Keratinocyte (primary cell): ENCODE measurements around the gene SETBP1. TPM values are rescaled to one million over a fixed set of nuclear protein-coding genes. Genes with fewer than 3 reads are reported as not detected.

Experiments used
- DNase-seq: peaks from one replicate; pipeline ENCODE4 v3.0.0-alpha.2; 2011; ENCODE audit warnings: low read depth, missing footprints, low spot score
- FAIRE-seq: peaks from 2 replicates; lab custom pipeline; 2011; peaks lifted over from hg19 to GRCh38; lab: Jason Lieb, UNC
- H2AFZ ChIP-seq: 2 replicates; pipeline ENCODE4 v1.6.0; 2012; ENCODE audit warnings: low read length, control low read depth, inconsistent platforms; ENCODE audit not compliant: control insufficient read depth
- H3K27ac ChIP-seq: 2 replicates; pipeline ENCODE4 v1.5.1; 2011; ENCODE audit warnings: low read length; ENCODE audit not compliant: control insufficient read depth, insufficient read depth
- H3K27me3 ChIP-seq: 3 replicates; pipeline ENCODE4 v1.6.0; 2011; ENCODE audit warnings: low read length; ENCODE audit not compliant: control insufficient read depth, insufficient read depth; ENCODE audit errors: extremely low read depth
- H3K36me3 ChIP-seq, 2 experiments: 2 replicates in 1 of 2; 3 replicates in 1 of 2; pipeline ENCODE4 v1.5.1; 2011; ENCODE audit warnings: low read length in 2 of 2, mild to moderate bottlenecking in 1 of 2; ENCODE audit not compliant: control insufficient read depth in 2 of 2, insufficient read depth in 2 of 2; ENCODE audit errors: extremely low read depth in 1 of 2
- H3K4me1 ChIP-seq: 3 replicates; pipeline ENCODE4 v1.5.1; 2011; ENCODE audit warnings: low read length; ENCODE audit not compliant: control insufficient read depth, insufficient read depth; ENCODE audit errors: extremely low read depth
- H3K4me2 ChIP-seq: 3 replicates; pipeline ENCODE4 v1.6.0; 2011; ENCODE audit warnings: low read depth, low read length; ENCODE audit not compliant: control insufficient read depth, insufficient read depth; ENCODE audit errors: extremely low read depth
- H3K4me3 ChIP-seq, 3 experiments: fragments of 200-600 bp in 1 of 3; sonication (generic) in 1 of 3; 2 replicates in 2 of 3; 3 replicates in 1 of 3; pipeline ENCODE4 v1.5.1; 2011 to 2016; ENCODE audit warnings: low read length in 3 of 3, mild to moderate bottlenecking in 3 of 3, control low read depth in 2 of 3, inconsistent platforms in 1 of 3, low read depth in 1 of 3, mixed read lengths in 1 of 3, mixed run types in 1 of 3, moderate library complexity in 1 of 3; ENCODE audit not compliant: control insufficient read depth in 2 of 3, insufficient read depth in 2 of 3; ENCODE audit errors: extremely low read depth in 1 of 3
- H3K79me2 ChIP-seq: 2 replicates; pipeline ENCODE4 v1.6.0; 2012; ENCODE audit warnings: low read length; ENCODE audit not compliant: control insufficient read depth, insufficient read depth
- H3K9ac ChIP-seq: 3 replicates; pipeline ENCODE4 v1.6.0; 2011; ENCODE audit warnings: low read length; ENCODE audit not compliant: control insufficient read depth, insufficient read depth; ENCODE audit errors: extremely low read depth
- H3K9me1 ChIP-seq: 3 replicates; pipeline ENCODE4 v1.6.0; 2011; ENCODE audit warnings: low read length; ENCODE audit not compliant: control insufficient read depth, insufficient read depth; ENCODE audit errors: extremely low read depth
- H3K9me3 ChIP-seq: 2 replicates; pipeline ENCODE4 v1.5.1; 2012; ENCODE audit warnings: low read depth, low read length; ENCODE audit not compliant: control insufficient read depth
- H4K20me1 ChIP-seq: 3 replicates; pipeline ENCODE4 v1.6.0; 2011; ENCODE audit warnings: low read length; ENCODE audit not compliant: control insufficient read depth, insufficient read depth; ENCODE audit errors: extremely low read depth
- CTCF ChIP-seq, 3 experiments: IDR thresholded peaks in 1 of 3; conservative IDR thresholded peaks in 1 of 3; optimal IDR thresholded peaks in 1 of 3; 2 replicates in 2 of 3; 3 replicates in 1 of 3; pipeline versions ENCODE3 to v1.5.1; 2011; ENCODE audit warnings: low read length in 3 of 3, mild to moderate bottlenecking in 3 of 3, moderate library complexity in 2 of 3, control low read depth in 1 of 3, inconsistent platforms in 1 of 3; ENCODE audit not compliant: insufficient read depth in 2 of 3; ENCODE audit errors: extremely low read depth in 1 of 3
- EZH2 ChIP-seq: IDR thresholded peaks from one replicate; pipeline ENCODE4 v1.6.1; 2012; ENCODE audit warnings: inconsistent platforms, mild to moderate bottlenecking, low read length, moderate library complexity
- dilution Hi-C: fragments of 300-500 bp; cut with MboI; formaldehyde crosslinking; loops from one replicate; pipeline ENCODE4 v1.7.0; 2020; ENCODE audit warnings: low sequenced_read_pairs; ENCODE audit not compliant: extremely low pct_ligation_motif_present
- polyA plus RNA-seq, 5 experiments: library from polyadenylated mRNA; depleted of rRNA in 3 of 5; stranded (reverse) in 3 of 5; stranded (forward) in 1 of 5; unstranded in 1 of 5; fragments of >200 nt; gene quantifications; 1 replicate in 1 of 5; 2 replicates in 3 of 5; 3 replicates in 1 of 5; pipeline versions ENCODE4 v1.2.1 to v1.2.3, GENCODE V29; 2011 to 2012; ENCODE audit warnings: missing spikeins in 2 of 5, low read depth in 1 of 5, low replicate concordance in 1 of 5

Gene SETBP1
- polyA plus RNA-seq, 1 donor (not counting 4 experiments of a cell fraction or from before 2014, with no cell fraction given), result 3.3 TPM

- peaks cover 0 to 5% of the 10 kb centered on the region in 2 experiments for H3K36me3 ChIP-seq
- no peak overlapping the region for H2AFZ ChIP-seq
- H3K4me2 ChIP-seq, result no peak overlapping the region
- dilution Hi-C loops, result no loop called here
- TF ChIP-seq CTCF (optimal IDR thresholded peaks at IDR 0.05 in 1 of 3, IDR thresholded peaks at IDR 0.05 in 1 of 3, conservative IDR thresholded peaks at IDR 0.05 in 1 of 3; ENCODE audit: extremely low read depth in 1 of 3, insufficient read depth in 2 of 3, low read length in 3 of 3) (no peak), EZH2 (no peak)
- no peaks in the 10 kb centered on the region for H3K9me3 ChIP-seq
- no peak for DNase-seq
- no peak overlapping the region for H3K27ac ChIP-seq
- peaks cover 4% of the 10 kb centered on the region for H3K4me1 ChIP-seq
- no peaks in the 10 kb centered on the region for H4K20me1 ChIP-seq
- no peak for FAIRE-seq
- no peak overlapping the region for H3K9ac ChIP-seq
- H3K4me3 ChIP-seq, result no peak overlapping the region
- H3K27me3 ChIP-seq, result no peaks in the 10 kb centered on the region
- H3K9me1 ChIP-seq, result no peaks in the 10 kb centered on the region
- no peaks in the 10 kb centered on the region for H3K79me2 ChIP-seq
Measured at GRCh38 chr18:44801781-44802180, 121.1 kb downstream of the SETBP1 start.

GRCh38 chr18:44802508-44802907, 121.8 kb downstream of the SETBP1 start:
- Histone ChIP-seq H4K20me1 (no peaks in the 10 kb centered on the region), H3K27me3 (no peaks in the 10 kb centered on the region), H3K9me1 (no peaks in the 10 kb centered on the region), H3K9ac (no peak overlapping the region), H3K4me3 (no peak overlapping the region), H2AFZ (no peak overlapping the region), H3K27ac (no peak overlapping the region), H3K36me3 (peaks cover 0 to 5% of the 10 kb centered on the region in 2 experiments), H3K4me1 (peaks cover 4% of the 10 kb centered on the region), H3K4me2 (no peak overlapping the region), H3K79me2 (no peaks in the 10 kb centered on the region), H3K9me3 (no peaks in the 10 kb centered on the region)
- TF ChIP-seq CTCF (optimal IDR thresholded peaks at IDR 0.05 in 1 of 3, IDR thresholded peaks at IDR 0.05 in 1 of 3, conservative IDR thresholded peaks at IDR 0.05 in 1 of 3; ENCODE audit: extremely low read depth in 1 of 3, insufficient read depth in 2 of 3, low read length in 3 of 3) (no peak), EZH2 (no peak)
- DNase-seq (no peak), FAIRE-seq (no peak)
- dilution Hi-C loops, result no loop called here
